GM19043 (cell line): ENCODE measurements around the gene ITGA1.
"Not testable (repeated sequence)": the region's sequence is repeated elsewhere in the genome, so short reads cannot be mapped to it uniquely, and the experiment has no call there.

Experiments
- ATAC-seq: cut with Tn5 transposase; IDR thresholded peaks from one replicate; pipeline ENCODE4 v1.9.1; 2021; ENCODE audit warnings: low read depth; ENCODE audit not compliant: unreplicated experiment

ITGA1 gene

DNA sequence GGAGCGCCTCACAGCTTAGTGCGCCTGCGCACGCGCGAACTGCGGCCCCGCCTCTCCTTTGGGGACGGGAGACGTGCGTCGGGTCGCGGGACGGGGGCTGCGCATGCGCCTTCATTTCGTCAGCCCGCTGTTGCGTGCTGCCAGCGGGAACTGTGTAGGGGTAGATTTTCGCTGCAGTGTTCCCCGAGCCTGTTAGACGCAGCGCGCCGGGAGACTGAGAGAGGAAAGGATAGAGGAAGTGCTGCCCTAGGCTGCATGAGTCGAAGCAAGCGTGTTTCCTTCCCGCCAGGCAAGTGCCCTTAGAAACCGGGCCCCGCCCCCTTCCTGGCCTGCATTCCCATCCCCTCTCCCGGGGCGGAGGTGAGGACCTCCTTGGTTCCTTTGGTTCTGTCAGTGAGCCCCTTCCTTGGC lies 12.3 kb downstream of the ITGA1 start:
- ATAC-seq: peak; percentile 72

DNA sequence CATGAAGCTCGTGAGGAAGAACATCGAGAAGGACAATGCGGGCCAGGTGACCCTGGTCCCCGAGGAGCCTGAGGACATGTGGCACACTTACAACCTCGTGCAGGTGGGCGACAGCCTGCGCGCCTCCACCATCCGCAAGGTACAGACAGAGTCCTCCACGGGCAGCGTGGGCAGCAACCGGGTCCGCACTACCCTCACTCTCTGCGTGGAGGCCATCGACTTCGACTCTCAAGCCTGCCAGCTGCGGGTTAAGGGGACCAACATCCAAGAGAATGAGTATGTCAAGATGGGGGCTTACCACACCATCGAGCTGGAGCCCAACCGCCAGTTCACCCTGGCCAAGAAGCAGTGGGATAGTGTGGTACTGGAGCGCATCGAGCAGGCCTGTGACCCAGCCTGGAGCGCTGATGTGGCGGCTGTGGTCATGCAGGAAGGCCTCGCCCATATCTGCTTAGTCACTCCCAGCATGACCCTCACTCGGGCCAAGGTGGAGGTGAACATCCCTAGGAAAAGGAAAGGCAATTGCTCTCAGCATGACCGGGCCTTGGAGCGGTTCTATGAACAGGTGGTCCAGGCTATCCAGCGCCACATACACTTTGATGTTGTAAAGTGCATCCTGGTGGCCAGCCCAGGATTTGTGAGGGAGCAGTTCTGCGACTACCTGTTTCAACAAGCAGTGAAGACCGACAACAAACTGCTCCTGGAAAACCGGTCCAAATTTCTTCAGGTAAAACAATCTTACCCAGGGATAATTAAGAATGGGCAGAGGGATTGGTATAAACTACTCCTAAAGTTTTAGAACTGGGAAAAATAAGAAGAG lies 12.9 kb downstream of the ITGA1 start:
- peak; percentile 34 for ATAC-seq

DNA sequence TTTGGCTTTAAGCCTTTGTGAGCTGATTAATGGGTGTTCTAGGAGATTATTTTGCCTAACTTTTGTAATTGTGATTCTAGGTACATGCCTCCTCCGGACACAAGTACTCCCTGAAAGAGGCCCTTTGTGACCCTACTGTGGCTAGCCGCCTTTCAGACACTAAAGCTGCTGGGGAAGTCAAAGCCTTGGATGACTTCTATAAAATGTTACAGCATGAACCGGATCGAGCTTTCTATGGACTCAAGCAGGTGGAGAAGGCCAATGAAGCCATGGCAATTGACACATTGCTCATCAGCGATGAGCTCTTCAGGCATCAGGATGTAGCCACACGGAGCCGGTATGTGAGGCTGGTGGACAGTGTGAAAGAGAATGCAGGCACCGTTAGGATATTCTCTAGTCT lies 13.6 kb downstream of the ITGA1 start:
- no peak for ATAC-seq

GRCh38 chr5:52802272-52802973 lies 14.7 kb downstream of the ITGA1 start:
- ATAC-seq: no peak

GRCh38 chr5:52802974-52803336 lies 15.2 kb downstream of the ITGA1 start:
- ATAC-seq: no peak

DNA sequence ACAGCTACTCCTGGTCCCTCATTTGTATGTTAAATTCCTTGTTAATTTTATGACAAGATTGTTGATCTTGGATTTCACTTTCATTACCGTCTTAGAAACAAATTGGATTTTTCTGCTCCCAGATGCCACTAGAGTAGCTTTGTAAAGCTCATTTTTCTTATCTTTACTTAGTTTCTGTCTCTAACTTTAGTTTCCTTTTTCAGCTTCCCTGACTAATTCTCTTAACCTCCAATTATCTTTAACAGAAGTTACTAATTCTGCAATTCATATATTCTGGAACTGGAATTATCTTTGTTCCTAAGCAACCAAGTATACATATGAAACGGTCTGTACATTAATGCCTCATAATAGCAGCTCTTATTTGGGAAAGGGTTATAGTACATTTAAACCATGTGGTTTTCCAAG lies 16.7 kb downstream of the ITGA1 start:
- ATAC-seq: no peak

DNA sequence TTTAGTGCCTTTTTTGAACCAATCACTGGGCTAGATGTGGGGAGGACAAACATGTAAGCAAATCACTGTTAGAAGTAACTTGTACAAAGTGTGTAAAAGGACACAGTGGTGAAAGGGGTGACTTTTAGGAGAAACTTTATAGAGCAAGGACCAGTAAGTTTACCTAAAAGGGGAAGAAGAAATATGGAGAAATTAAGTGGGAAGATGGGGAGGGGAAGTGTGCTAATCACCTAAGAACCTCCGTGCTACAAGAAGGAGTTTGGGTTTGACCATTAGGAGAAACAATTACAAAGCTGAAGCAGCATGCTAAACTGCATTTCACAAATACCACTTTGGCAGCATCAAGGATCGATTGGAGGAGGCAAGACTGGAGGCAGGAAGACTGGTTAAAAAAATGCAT lies 17.3 kb downstream of the ITGA1 start:
- ATAC-seq: no peak

- no peak for ATAC-seq
Measured at GRCh38 chr5:52805615-52806014, 17.9 kb downstream of the ITGA1 start.

DNA sequence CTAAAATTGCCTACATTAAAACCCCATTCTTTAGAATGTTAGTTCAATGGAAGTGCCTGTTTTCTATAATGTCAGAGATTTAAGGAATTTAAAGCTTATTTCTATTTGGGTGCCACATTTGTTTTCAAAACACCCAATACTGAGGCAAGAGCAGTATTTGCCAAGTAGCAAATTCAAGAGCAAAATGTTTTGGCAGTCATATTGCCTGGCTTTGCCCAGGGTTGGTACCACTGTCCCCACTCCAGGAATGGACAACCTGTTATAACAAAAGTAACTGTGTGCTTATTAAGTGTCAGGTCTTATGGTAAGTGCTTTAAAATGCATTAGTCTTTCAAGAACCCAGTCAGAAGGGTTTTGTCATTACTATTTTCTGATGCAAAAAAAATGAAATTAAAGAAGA lies 19.3 kb downstream of the ITGA1 start:
- no peak for ATAC-seq

- ATAC-seq: no peak
Measured at GRCh38 chr5:52807723-52808122, 20.0 kb downstream of the ITGA1 start.

DNA sequence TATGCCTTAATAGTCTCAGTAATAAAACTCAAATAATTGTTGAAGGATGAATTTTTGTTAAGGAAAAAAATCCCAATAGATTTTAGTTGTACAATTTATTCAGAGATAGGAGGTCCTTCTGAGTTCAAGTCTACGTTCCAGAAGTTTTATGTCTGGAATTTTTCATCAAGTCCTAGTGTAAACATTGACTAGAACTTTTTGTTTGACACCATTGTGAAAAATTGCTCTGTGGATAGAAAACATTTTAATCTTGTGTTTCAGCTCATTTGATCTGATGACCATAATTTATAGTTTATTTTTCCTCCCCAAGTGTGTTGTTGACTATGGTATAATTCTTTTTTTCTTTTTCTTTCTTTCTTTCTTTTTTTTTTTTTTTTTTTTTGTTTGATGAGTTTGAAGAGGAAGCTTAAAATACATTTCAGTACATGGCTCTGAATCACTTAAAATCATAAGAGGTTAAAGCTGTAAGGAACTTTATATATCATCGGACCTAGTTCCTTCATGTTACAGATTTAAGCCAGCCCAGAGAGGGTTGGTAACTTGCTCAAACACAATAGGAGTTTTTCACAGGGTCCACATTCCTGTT lies 20.7 kb downstream of the ITGA1 start:
- no peak for ATAC-seq

DNA sequence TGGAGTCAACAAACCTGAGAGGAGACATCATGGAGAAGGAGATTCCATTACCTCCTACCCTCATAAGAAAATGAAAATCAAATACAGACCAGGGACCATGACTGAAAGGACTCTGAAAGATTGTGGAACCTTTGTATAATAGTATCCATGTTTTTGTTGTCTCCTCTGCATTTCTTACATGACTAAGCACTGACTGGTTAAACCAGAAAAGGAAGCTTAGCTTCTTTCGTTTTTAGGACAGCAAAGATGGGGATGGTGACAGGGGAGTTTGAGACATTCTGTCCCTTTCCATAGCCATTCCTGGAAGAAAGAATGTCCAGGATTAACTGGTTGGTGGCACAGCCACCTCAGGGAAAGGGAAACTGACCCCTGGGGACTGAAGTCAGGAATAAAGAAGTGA lies 22.2 kb downstream of the ITGA1 start:
- ATAC-seq: no peak

DNA sequence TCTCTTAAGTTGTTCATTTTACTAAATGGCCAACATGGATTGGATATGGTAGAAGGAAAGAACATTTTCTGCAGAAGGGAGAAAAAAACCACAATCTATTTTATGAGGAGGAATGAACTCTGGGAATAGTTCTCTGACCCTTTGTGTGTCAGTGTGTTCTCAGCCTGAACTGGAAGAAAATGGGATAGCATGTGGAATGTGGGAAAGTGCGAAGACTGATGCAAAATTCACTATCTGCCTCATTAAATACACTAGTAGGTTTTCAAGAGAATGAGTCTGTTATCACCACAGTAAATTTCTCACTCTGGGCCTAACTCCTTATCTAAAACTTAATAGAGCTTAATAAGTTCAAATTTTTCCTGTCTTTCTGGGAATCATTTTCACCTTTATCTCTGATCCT lies 22.7 kb downstream of the ITGA1 start:
- no peak for ATAC-seq

DNA sequence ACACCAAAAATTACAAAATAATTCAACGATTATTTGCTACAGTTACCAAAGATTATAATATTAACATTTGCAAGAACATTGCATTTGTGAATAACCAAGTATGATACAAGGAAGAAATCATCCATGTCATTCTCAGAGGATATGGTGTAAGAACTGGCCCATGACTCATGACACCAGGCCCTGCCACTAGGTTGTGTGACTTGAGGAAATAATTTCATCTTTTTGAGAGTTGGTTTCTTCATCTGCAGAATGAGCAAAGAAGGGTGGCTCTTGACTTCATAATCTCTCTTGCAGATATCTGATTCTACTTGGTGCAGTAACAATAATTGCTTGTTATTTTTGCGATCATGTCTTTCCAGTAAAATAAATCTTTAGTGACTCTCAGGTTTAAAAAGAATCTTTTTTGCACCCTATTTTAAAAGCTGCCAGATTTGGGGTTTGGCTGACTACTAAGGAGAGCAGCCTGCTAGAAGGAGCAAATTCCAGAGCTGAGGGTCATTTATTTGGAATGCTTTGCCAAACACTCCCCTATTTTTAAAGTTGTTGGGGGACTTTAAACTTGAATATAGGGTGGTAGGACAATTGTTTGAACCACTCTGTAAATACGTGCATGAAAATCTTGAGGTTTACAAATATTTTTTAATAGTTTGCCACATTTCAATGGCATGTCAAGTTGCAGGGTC lies 23.5 kb downstream of the ITGA1 start:
- no peak for ATAC-seq

- ATAC-seq: no peak
Measured at GRCh38 chr5:52814352-52815148, 26.8 kb downstream of the ITGA1 start.

DNA sequence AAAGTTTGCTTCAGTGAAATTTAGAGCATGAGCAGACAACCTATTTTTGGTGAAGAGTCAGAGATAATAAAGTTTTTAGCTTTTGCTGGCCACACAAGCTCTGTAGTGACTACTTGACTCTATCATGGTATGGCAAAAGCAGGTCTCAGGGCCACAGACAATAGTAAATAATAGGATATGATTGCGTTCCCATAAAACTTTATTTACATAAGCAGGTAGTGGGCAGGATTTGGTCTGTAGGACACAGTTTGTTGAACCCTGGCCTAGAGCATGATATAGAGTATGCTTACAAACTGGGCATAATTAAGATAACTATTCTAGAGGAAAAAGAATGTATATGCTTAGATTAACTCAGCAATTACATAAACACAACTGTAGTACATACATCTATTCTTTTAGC lies 30.1 kb downstream of the ITGA1 start:
- ATAC-seq: no peak

DNA sequence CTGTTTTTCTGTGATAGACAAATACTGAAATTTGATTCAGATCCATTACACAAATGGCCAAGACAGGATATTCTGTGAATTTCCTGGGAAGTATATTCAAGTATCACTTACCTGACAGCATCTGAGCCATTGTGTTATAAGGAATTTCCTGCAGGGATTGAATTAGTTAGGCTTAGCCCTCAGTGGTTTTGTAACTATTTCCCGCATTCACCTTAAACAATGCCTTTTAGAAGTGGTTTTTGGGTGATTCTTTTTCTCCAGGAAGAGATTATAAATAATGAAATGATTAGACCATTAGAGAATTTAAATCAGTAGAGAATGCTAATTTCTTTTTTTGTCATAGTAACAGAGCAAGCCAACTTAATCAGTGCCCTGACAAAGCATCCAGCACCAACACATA lies 30.6 kb downstream of the ITGA1 start:
- ATAC-seq: no peak

- not testable (repeated sequence) for ATAC-seq
Measured at GRCh38 chr5:52818807-52819206, 31.1 kb downstream of the ITGA1 start.

DNA sequence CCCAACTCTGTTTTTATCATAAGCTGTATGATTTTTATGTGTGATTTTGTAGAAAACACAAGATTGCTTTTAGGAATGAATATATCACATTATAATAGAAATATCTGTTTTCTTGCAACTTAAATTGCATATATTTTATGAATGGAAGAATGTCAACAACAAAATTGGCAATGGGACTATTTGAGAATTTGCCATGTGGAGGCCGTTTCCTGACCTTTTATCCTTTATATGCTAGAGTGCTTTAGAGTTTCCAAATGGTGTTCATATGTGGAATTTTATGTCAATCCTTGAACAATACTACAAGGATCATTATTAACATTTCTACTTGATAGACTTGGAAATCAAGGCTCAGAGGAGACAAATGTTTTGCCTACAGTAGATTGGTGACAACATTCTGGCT lies 34.2 kb downstream of the ITGA1 start:
- ATAC-seq: no peak

GRCh38 chr5:52822437-52822836 lies 34.7 kb downstream of the ITGA1 start:
- ATAC-seq: no peak
